OCI-LY1 (cell line): ENCODE results near the gene ASGR1.

Experiments used
- H2AFZ ChIP-seq: fragments of 200-600 bp; sonication (generic), shearing (Covaris generic); 2 replicates; pipeline ENCODE4 v1.6.0; 2014; ENCODE audit warnings: antibody characterized with exemption, mild to moderate bottlenecking, low read length
- H3F3A ChIP-seq: fragments of 200-600 bp; sonication (generic), shearing (Covaris generic); 2 replicates; pipeline ENCODE4 v1.6.0; 2014; ENCODE audit warnings: mild to moderate bottlenecking, antibody characterized with exemption, low read length, moderate library complexity; ENCODE audit not compliant: insufficient read depth
- H3K27ac ChIP-seq: fragments of 200-600 bp; sonication (generic); 2 replicates; pipeline ENCODE4 v1.5.1; 2014; ENCODE audit warnings: low read length, mixed run types, mild to moderate bottlenecking, low read depth; ENCODE audit not compliant: poor library complexity, severe bottlenecking
- H3K27me3 ChIP-seq: fragments of 200-600 bp; sonication (generic); 2 replicates; pipeline ENCODE4 v1.6.0; 2014; ENCODE audit warnings: antibody characterized with exemption, mild to moderate bottlenecking, low read length, moderate library complexity; ENCODE audit not compliant: insufficient read depth
- H3K36me3 ChIP-seq: fragments of 200-600 bp; sonication (generic); 2 replicates; pipeline ENCODE4 v1.6.1; 2014; ENCODE audit warnings: mild to moderate bottlenecking, antibody characterized with exemption, low read length, moderate library complexity, mixed read lengths; ENCODE audit not compliant: insufficient read depth
- H3K4me1 ChIP-seq: fragments of 200-600 bp; sonication (generic); 2 replicates; pipeline ENCODE4 v1.5.1; 2014; ENCODE audit warnings: mild to moderate bottlenecking, low read length, moderate library complexity; ENCODE audit not compliant: insufficient read depth, severe bottlenecking
- H3K4me2 ChIP-seq: fragments of 200-600 bp; sonication (generic), shearing (Covaris generic); 2 replicates; pipeline ENCODE4 v1.6.1; 2014; ENCODE audit warnings: low read length
- H3K4me3 ChIP-seq: fragments of 200-600 bp; sonication (generic); 2 replicates; pipeline ENCODE4 v1.5.1; 2014; ENCODE audit warnings: low read length, low read depth, mild to moderate bottlenecking, mixed read lengths; ENCODE audit not compliant: poor library complexity, severe bottlenecking
- H3K79me2 ChIP-seq: fragments of 200-600 bp; shearing (Covaris generic); 2 replicates; pipeline ENCODE4 v1.6.1; 2016; ENCODE audit warnings: mixed run types, low read length, mixed read lengths; ENCODE audit not compliant: insufficient read depth
- H3K9ac ChIP-seq: fragments of 200-600 bp; sonication (generic), shearing (Covaris generic); 2 replicates; pipeline ENCODE4 v1.6.1; 2014; ENCODE audit warnings: mild to moderate bottlenecking, low read length, mixed read lengths
- H3K9me2 ChIP-seq: fragments of 200-600 bp; sonication (generic), shearing (Covaris generic); 2 replicates; pipeline ENCODE4 v1.6.1; 2014; ENCODE audit warnings: low read depth, mild to moderate bottlenecking, low read length, mixed read lengths
- H3K9me3 ChIP-seq: fragments of 200-600 bp; shearing (Covaris generic); 2 replicates; pipeline ENCODE4 v1.6.1; 2014; ENCODE audit warnings: low read length, mixed read lengths
- H4K20me1 ChIP-seq: fragments of 200-600 bp; sonication (generic), shearing (Covaris generic); 2 replicates; pipeline ENCODE4 v1.6.0; 2016; ENCODE audit warnings: mild to moderate bottlenecking, low read length; ENCODE audit not compliant: insufficient read depth
- CTCF ChIP-seq: fragments of 200-600 bp; sonication (generic), shearing (Covaris generic); IDR thresholded peaks from 2 replicates; pipeline ENCODE4 v1.5.1; 2017; ENCODE audit warnings: mild to moderate bottlenecking, antibody characterized with exemption, low read length, moderate library complexity, mixed read lengths
- EZH2 ChIP-seq: fragments of 200-600 bp; sonication (generic), shearing (Covaris generic); IDR thresholded peaks from 2 replicates; pipeline ENCODE4 v1.8.0; 2017; ENCODE audit warnings: borderline replicate concordance, mixed run types, mild to moderate bottlenecking, antibody characterized with exemption, low read length, moderate library complexity, mixed read lengths

Gene ASGR1

GRCh38 chr17:7144213-7144612, 35.0 kb downstream of the ASGR1 start:
- no peaks in the 10 kb centered on the region for H3K4me1 ChIP-seq
- no peak overlapping the region for H3K4me3 ChIP-seq
- H3K27me3 ChIP-seq = peaks cover 5% of the 10 kb centered on the region; the same call in 1 of the 2 replicates
- H3K79me2 ChIP-seq = no peaks in the 10 kb centered on the region
- H2AFZ ChIP-seq = no peak overlapping the region
- no peaks in the 10 kb centered on the region for H3K36me3 ChIP-seq
- H3K27ac ChIP-seq = no peak overlapping the region
- TF ChIP-seq EZH2 = no peak
- no peak for TF ChIP-seq CTCF
- no peak overlapping the region for H3K9ac ChIP-seq
- no peaks in the 10 kb centered on the region for H3K9me2 ChIP-seq
- no peaks in the 10 kb centered on the region for H3F3A ChIP-seq
- no peaks in the 10 kb centered on the region for H4K20me1 ChIP-seq
- H3K4me2 ChIP-seq = no peak overlapping the region
- H3K9me3 ChIP-seq = no peaks in the 10 kb centered on the region

DNA sequence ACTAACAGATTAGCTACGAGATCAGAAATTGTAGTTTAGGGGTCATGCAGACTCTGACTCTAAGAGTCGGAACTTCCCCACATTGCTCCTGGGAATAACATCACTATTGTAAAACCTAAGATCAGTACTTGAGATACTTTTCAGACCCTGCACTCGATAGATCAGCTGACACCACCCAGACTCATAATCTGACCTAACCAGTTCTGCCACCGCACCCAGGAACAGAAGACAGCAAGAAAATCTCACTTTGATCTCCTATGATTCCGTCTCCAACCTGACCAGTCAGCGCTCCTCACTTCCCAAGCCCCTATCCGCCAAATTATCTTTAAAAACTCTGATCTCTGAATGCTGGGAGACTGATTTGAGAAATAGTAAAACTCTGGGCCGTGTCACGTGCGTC, 37.3 kb downstream of the ASGR1 start:
- Histone ChIP-seq H3K79me2 (no peaks in the 10 kb centered on the region), H3K9me3 (no peaks in the 10 kb centered on the region), H3K27me3 (peaks cover 10% of the 10 kb centered on the region), H3K9me2 (no peaks in the 10 kb centered on the region), H3K36me3 (no peaks in the 10 kb centered on the region), H3K9ac (no peak overlapping the region), H2AFZ (no peak overlapping the region), H4K20me1 (no peaks in the 10 kb centered on the region), H3K4me3 (no peak overlapping the region), H3K4me1 (no peaks in the 10 kb centered on the region), H3F3A (no peaks in the 10 kb centered on the region), H3K27ac (no peak overlapping the region), H3K4me2 (no peak overlapping the region)
- no peak for TF ChIP-seq EZH2

DNA sequence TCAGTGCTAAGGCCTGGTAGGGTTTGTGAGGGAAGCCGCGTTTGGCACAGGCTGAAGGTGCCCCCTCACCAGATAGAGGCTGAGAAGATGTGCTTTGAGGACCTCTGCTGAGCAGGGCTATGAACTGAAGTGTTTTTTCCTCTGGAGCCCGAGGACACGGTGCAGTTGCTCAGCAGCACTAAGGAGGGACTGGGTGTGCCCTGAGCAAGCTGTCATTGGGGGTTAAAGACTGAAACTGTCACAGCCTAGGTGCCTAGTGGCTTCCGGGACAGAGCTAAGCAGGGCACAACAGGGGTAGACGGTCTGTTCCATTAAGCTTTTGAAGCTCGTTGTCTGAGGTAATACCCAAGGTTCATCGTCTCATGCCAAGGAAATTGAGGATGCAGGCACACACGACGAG, 39.8 kb downstream of the ASGR1 start:
- H3K4me1 ChIP-seq = no peaks in the 10 kb centered on the region
- H3K27ac ChIP-seq = no peak overlapping the region
- H3F3A ChIP-seq = no peaks in the 10 kb centered on the region
- TF ChIP-seq CTCF = no peak
- no peak for TF ChIP-seq EZH2
- H3K4me3 ChIP-seq = no peak overlapping the region
- peaks cover 10% of the 10 kb centered on the region for H3K27me3 ChIP-seq
- no peaks in the 10 kb centered on the region for H3K9me2 ChIP-seq
- H3K9me3 ChIP-seq = no peaks in the 10 kb centered on the region
- no peak overlapping the region for H3K4me2 ChIP-seq
- H3K9ac ChIP-seq = no peak overlapping the region
- no peaks in the 10 kb centered on the region for H3K36me3 ChIP-seq
- H2AFZ ChIP-seq = no peak overlapping the region
- no peaks in the 10 kb centered on the region for H3K79me2 ChIP-seq
- H4K20me1 ChIP-seq = no peaks in the 10 kb centered on the region

DNA sequence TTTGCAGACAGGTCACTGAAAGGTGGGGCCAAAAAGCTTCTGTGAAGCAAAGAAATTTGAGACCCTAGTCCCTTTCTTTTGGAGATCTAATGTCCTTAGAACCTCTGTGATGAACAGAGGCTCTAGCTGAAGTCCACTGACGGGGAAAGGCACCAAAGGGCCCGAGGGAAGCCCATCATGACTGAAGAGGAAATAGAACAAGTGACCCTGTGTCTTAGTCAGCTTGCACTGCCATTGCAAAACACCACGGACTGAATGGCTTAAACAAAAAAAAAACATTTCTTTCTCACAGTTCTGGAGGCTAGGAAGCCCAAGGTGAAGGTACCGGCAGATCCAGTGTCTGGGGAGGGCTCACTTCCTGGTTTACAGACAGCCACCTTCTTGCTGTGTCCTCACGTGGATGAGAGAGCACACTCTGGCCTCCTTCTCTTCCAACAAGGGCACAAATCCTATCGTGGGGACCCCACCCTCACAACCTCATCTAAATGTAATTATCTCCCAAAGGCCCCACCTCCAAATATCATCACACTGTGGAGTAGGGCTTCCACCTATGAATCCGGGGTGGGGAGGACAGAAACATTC, 40.3 kb downstream of the ASGR1 start:
- H3K4me1 ChIP-seq = no peaks in the 10 kb centered on the region
- H3K36me3 ChIP-seq = no peaks in the 10 kb centered on the region
- H3F3A ChIP-seq = no peaks in the 10 kb centered on the region
- H3K79me2 ChIP-seq = no peaks in the 10 kb centered on the region
- H4K20me1 ChIP-seq = no peaks in the 10 kb centered on the region
- H3K4me2 ChIP-seq = no peak overlapping the region
- H3K27me3 ChIP-seq = peaks cover 11% of the 10 kb centered on the region
- no peak overlapping the region for H3K27ac ChIP-seq
- H3K4me3 ChIP-seq = no peak overlapping the region
- TF ChIP-seq CTCF = no peak
- TF ChIP-seq EZH2 = no peak
- no peaks in the 10 kb centered on the region for H3K9me3 ChIP-seq
- H3K9me2 ChIP-seq = no peaks in the 10 kb centered on the region
- no peak overlapping the region for H3K9ac ChIP-seq
- H2AFZ ChIP-seq = no peak overlapping the region
